Measurements from ENCODE around the gene KMT5C. TPM values are rescaled to one million over a fixed set of nuclear protein-coding genes. Genes with fewer than 3 reads are reported as not detected.

The KMT5C gene
- total RNA-seq, 2 donors from 2014 or later, result 17.8 to 32.3 TPM

DNA sequence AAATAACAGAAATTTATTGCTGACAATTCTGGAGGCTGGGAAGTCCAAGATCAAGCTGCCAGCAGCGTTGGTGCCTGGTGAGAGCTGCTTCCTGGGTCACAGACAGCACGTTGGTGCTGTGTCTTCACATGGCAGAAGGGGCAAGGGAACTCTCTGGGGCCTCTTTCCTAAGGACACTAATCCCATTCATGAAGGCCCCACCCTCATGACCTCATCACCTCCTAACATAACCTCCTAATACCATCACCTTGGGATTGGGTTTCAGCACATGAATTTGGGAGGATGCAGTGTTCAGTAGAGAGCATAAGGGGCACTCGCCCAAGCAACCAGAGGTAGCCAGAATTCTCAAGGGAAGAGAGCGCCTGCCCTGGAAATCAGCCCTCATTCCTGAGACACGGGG lies 30.2 kb upstream of the KMT5C start:
- Histone ChIP-seq H3K4me3 (no peak overlapping the region), H3K9me3 (no peaks in the 10 kb centered on the region), H3K27me3 (replicated peaks; ENCODE audit: insufficient read depth) (no peaks in the 10 kb centered on the region), H3K27ac (no peak overlapping the region), H3K4me1 (replicated peaks) (no peaks in the 10 kb centered on the region), H3K36me3 (no peaks in the 10 kb centered on the region)
- WGBS, result 91% methylated on average over 5 of the region's 5 CpGs
- intact Hi-C loops (cut with DNase I), result no loop called here
- no peak for DNase-seq (ENCODE audit: low spot score)
- no peak for TF ChIP-seq POLR2AphosphoS5 (IDR thresholded peaks at IDR 0.05)
- TF ChIP-seq, protein P1, sequence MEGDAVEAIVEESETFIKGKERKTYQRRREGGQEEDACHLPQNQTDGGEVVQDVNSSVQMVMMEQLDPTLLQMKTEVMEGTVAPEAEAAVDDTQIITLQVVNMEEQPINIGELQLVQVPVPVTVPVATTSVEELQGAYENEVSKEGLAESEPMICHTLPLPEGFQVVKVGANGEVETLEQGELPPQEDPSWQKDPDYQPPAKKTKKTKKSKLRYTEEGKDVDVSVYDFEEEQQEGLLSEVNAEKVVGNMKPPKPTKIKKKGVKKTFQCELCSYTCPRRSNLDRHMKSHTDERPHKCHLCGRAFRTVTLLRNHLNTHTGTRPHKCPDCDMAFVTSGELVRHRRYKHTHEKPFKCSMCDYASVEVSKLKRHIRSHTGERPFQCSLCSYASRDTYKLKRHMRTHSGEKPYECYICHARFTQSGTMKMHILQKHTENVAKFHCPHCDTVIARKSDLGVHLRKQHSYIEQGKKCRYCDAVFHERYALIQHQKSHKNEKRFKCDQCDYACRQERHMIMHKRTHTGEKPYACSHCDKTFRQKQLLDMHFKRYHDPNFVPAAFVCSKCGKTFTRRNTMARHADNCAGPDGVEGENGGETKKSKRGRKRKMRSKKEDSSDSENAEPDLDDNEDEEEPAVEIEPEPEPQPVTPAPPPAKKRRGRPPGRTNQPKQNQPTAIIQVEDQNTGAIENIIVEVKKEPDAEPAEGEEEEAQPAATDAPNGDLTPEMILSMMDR (IDR thresholded peaks at IDR 0.05), result no peak
- no peak for TF ChIP-seq POLR2A (IDR thresholded peaks at IDR 0.05)

DNA sequence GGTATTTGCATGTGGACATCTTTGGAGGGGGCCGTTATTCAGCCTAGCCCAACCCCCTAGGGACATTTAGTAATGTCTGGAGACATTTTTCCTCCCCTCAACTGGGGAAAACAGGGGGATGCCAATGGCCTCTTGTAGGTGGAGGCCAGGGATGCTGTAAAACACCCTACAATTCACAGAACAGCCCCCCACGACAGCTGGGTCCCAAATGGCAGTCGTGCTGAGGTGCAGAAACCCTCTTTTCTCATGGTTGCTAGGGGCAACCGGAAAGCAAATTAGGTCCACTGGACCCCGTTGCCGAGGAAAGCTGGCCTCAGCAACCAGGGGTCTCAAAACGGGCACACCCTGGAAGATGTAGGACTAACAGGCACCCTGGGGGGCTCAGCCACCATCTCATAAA lies 29.2 kb upstream of the KMT5C start:
- no peak overlapping the region for H3K4me3 ChIP-seq
- H3K9me3 ChIP-seq, result no peaks in the 10 kb centered on the region
- H3K27me3 ChIP-seq (replicated peaks; ENCODE audit: insufficient read depth), result no peaks in the 10 kb centered on the region
- no peak for TF ChIP-seq POLR2AphosphoS5 (IDR thresholded peaks at IDR 0.05)
- no peaks in the 10 kb centered on the region for H3K4me1 ChIP-seq (replicated peaks)
- H3K27ac ChIP-seq, result no peak overlapping the region
- no peak for DNase-seq (ENCODE audit: low spot score)
- no peaks in the 10 kb centered on the region for H3K36me3 ChIP-seq
- intact Hi-C loops (cut with DNase I), result no loop called here
- 74% methylated on average over 7 of the region's 7 CpGs for WGBS

DNA sequence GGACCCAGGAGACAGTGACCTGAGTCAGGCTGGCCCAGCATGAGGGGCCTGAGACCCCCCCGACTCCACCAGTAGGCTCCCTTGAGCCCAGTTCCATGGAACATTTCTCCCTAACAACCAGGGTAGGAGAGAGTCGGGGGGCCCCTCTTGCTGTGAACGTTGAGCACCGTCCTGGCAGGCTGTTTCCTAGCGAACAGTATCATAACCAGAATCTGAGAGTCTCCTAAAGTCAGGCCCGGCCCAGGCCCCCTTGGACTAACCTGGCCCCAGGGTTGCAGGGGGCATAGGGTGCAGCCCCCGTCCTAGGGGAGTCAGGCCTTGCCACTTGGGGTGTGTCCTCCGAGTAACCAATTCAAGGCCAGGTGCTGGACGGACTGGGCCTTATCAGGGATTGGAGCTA lies 28.3 kb upstream of the KMT5C start:
- no peaks in the 10 kb centered on the region for H3K4me1 ChIP-seq (replicated peaks)
- TF ChIP-seq, protein P1 (IDR thresholded peaks at IDR 0.05), result no peak
- TF ChIP-seq POLR2A (IDR thresholded peaks at IDR 0.05) (no peak), POLR2AphosphoS5 (IDR thresholded peaks at IDR 0.05) (no peak)
- no peak for DNase-seq (ENCODE audit: low spot score)
- H3K27ac ChIP-seq, result no peak overlapping the region
- intact Hi-C loops (cut with DNase I), result no loop called here
- no peaks in the 10 kb centered on the region for H3K36me3 ChIP-seq
- H3K4me3 ChIP-seq, result no peak overlapping the region
- WGBS, result 88% methylated on average over 7 of the region's 9 CpGs
- H3K9me3 ChIP-seq, result no peaks in the 10 kb centered on the region
- H3K27me3 ChIP-seq (replicated peaks; ENCODE audit: insufficient read depth), result no peaks in the 10 kb centered on the region

GRCh38 chr19:55311797-55312196 lies 27.9 kb upstream of the KMT5C start:
- WGBS, result 86% methylated on average over 12 of the region's 18 CpGs
- TF ChIP-seq, protein P1 (IDR thresholded peaks at IDR 0.05), result no peak
- TF ChIP-seq POLR2AphosphoS5 (IDR thresholded peaks at IDR 0.05), result no peak
- no peak for TF ChIP-seq POLR2A (IDR thresholded peaks at IDR 0.05)
- Histone ChIP-seq H3K27me3 (replicated peaks; ENCODE audit: insufficient read depth) (no peaks in the 10 kb centered on the region), H3K4me3 (no peak overlapping the region), H3K36me3 (no peaks in the 10 kb centered on the region), H3K27ac (no peak overlapping the region), H3K4me1 (replicated peaks) (no peaks in the 10 kb centered on the region), H3K9me3 (no peaks in the 10 kb centered on the region)
- no peak for DNase-seq (ENCODE audit: low spot score)
- intact Hi-C loops (cut with DNase I), result no loop called here

- H3K4me1 ChIP-seq (replicated peaks), result no peaks in the 10 kb centered on the region
- H3K36me3 ChIP-seq, result no peaks in the 10 kb centered on the region
- TF ChIP-seq, protein P1 (IDR thresholded peaks at IDR 0.05), result no peak
- no peak for TF ChIP-seq POLR2AphosphoS5 (IDR thresholded peaks at IDR 0.05)
- TF ChIP-seq POLR2A (IDR thresholded peaks at IDR 0.05), result no peak
- no peak for DNase-seq (ENCODE audit: low spot score)
- H3K27ac ChIP-seq, result no peak overlapping the region
- 84% methylated on average over 47 of the region's 47 CpGs for WGBS
- H3K4me3 ChIP-seq, result no peak overlapping the region
- no peaks in the 10 kb centered on the region for H3K27me3 ChIP-seq (replicated peaks; ENCODE audit: insufficient read depth)
- H3K9me3 ChIP-seq, result no peaks in the 10 kb centered on the region
- intact Hi-C loops (cut with DNase I), result no loop called here
Observed at GRCh38 chr19:55312621-55313512, 26.8 kb upstream of the KMT5C start.
